A549 (cell line): ENCODE results near the gene SLITRK5. TPM values are rescaled to one million over a fixed set of nuclear protein-coding genes. Genes with fewer than 3 reads are reported as not detected.

ENCODE experiments used
- ATAC-seq, 2 experiments: fragments of 200-7000 bp in 1 of 2; fragments of >200 bp in 1 of 2; cut with Nextera tagmentation in 1 of 2; cut with Tn5 transposase in 1 of 2; 3 replicates each; pipeline versions ENCODE4 v1.8.0 to v1.9.1; 2018 to 2020; ENCODE audit warnings: mild to moderate bottlenecking in 1 of 2, moderate library complexity in 1 of 2
- CTCF ChIA-PET: fragments of 300-600 bp; sonication (Branson Sonifier 250); formaldehyde crosslinking; extraction: SDS; loops from one replicate; lab custom pipeline; 2021; ENCODE audit warnings: antibody characterized with exemption, inconsistent platforms; lab: Yijun Ruan, JAX
- POLR2A ChIA-PET: fragments of 350-600 bp; formaldehyde crosslinking; extraction: SDS; loops from one replicate; lab custom pipeline; 2021; ENCODE audit warnings: antibody characterized with exemption, inconsistent platforms; lab: Yijun Ruan, JAX
- DNase-seq, 2 experiments: peaks; one replicate each; pipeline versions ENCODE4 v3.0.0 to v3.0.0-alpha.2; 2011 to 2016; ENCODE audit warnings: low read depth in 1 of 2, low spot score in 1 of 2
- FAIRE-seq: peaks from 2 replicates; lab custom pipeline; 2011; peaks lifted over from hg19 to GRCh38; lab: Jason Lieb, UNC
- H3K27ac ChIP-seq, 2 experiments: fragments of >200 bp; sonication (Bioruptor Twin); formaldehyde crosslinking; 3 replicates each; pipeline ENCODE4 v1.5.1; 2016 to 2017
- H3K4me1 ChIP-seq: fragments of >200 bp; sonication (Bioruptor Twin); formaldehyde crosslinking; 3 replicates; pipeline ENCODE4 v1.6.1; 2016
- H3K4me2 ChIP-seq: fragments of >200 bp; sonication (Bioruptor Twin); formaldehyde crosslinking; 3 replicates; pipeline ENCODE4 v1.6.1; 2016
- H3K4me3 ChIP-seq: fragments of >200 bp; sonication (Bioruptor Twin); formaldehyde crosslinking; 3 replicates; pipeline ENCODE4 v1.5.1; 2016
- H3K9me3 ChIP-seq: fragments of >200 bp; sonication (Bioruptor Twin); formaldehyde crosslinking; 3 replicates; pipeline ENCODE4 v1.6.1; 2016
- CEBPB ChIP-seq, 2 experiments: fragments of >200 bp in 1 of 2; sonication (Bioruptor Twin) in 1 of 2; formaldehyde crosslinking in 1 of 2; IDR thresholded peaks; 2 replicates each; pipeline ENCODE4 v1.6.1; 2012 to 2016
- CHD2 ChIP-seq: fragments of 150-350 bp; IDR thresholded peaks from 2 replicates; pipeline ENCODE4 v1.6.1; 2014; ENCODE audit warnings: low read length; ENCODE audit not compliant: partially characterized antibody
- CHD4 ChIP-seq: fragments of 200-600 bp; sonication (generic); IDR thresholded peaks from 2 replicates; pipeline ENCODE4 v1.6.1; 2016; ENCODE audit warnings: antibody characterized with exemption, mild to moderate bottlenecking, borderline replicate concordance
- EHMT2 ChIP-seq: fragments of 200-600 bp; sonication (generic); IDR thresholded peaks from 2 replicates; pipeline ENCODE4 v1.6.1; 2016; ENCODE audit warnings: antibody characterized with exemption, low read depth, mild to moderate bottlenecking, moderate library complexity
- FOSB ChIP-seq: fragments of 250-450 bp; sonication (Bioruptor Pico); IDR thresholded peaks from 2 replicates; pipeline ENCODE4 v1.5.0; 2020; ENCODE audit warnings: mild to moderate bottlenecking, moderate library complexity
- FOSL2 ChIP-seq, 2 experiments: fragments of 450-650 bp in 1 of 2; fragments of >200 bp in 1 of 2; sonication (Bioruptor Twin) in 1 of 2; formaldehyde crosslinking; IDR thresholded peaks; 2 replicates each; pipeline versions ENCODE4 v1.5.0 to v1.6.1; 2016 to 2020; ENCODE audit warnings: mild to moderate bottlenecking in 1 of 2, moderate library complexity in 1 of 2
- HOXB5 ChIP-seq: fragments of 250-450 bp; sonication (Bioruptor Pico); IDR thresholded peaks from 2 replicates; pipeline ENCODE4 v1.5.0; 2020; ENCODE audit warnings: mild to moderate bottlenecking, moderate library complexity
- JUNB ChIP-seq: fragments of >200 bp; sonication (Bioruptor Twin); formaldehyde crosslinking; IDR thresholded peaks from 2 replicates; pipeline ENCODE4 v1.6.1; 2016
- KDM5A ChIP-seq: fragments of 200-600 bp; sonication (generic); IDR thresholded peaks from 2 replicates; pipeline ENCODE4 v1.6.1; 2016; ENCODE audit warnings: antibody characterized with exemption, mild to moderate bottlenecking
- NFE2L2 ChIP-seq: fragments of 150-350 bp; conservative IDR thresholded peaks from 2 replicates; pipeline ENCODE4 v1.6.1; 2014; ENCODE audit warnings: low read length
- PHF8 ChIP-seq: fragments of 200-600 bp; sonication (generic); IDR thresholded peaks from 2 replicates; pipeline ENCODE4 v1.6.1; 2016; ENCODE audit warnings: low read depth, mild to moderate bottlenecking, antibody characterized with exemption, moderate library complexity, borderline replicate concordance
- POLR2AphosphoS2 ChIP-seq: conservative IDR thresholded peaks from 2 replicates; pipeline ENCODE4 v1.6.1; 2012; ENCODE audit warnings: low read length, improper control_type of control experiment, inconsistent platforms
- RAD21 ChIP-seq, 2 experiments: fragments of >200 bp in 1 of 2; sonication (Bioruptor Twin) in 1 of 2; formaldehyde crosslinking in 1 of 2; IDR thresholded peaks in 1 of 2; conservative IDR thresholded peaks in 1 of 2; 2 replicates in 1 of 2; 3 replicates in 1 of 2; pipeline ENCODE4 v1.6.1; 2012 to 2018; ENCODE audit warnings: inconsistent platforms in 1 of 2
- RARB ChIP-seq: fragments of 250-450 bp; sonication (Bioruptor Pico); IDR thresholded peaks from 2 replicates; pipeline ENCODE4 v1.8.0; 2021; ENCODE audit warnings: mild to moderate bottlenecking, moderate library complexity
- SMC3 ChIP-seq: fragments of >200 bp; sonication (Bioruptor Twin); formaldehyde crosslinking; IDR thresholded peaks from 3 replicates; pipeline ENCODE4 v1.6.1; 2018; ENCODE audit warnings: inconsistent platforms
- SREBF2 ChIP-seq: fragments of 450-650 bp; IDR thresholded peaks from 2 replicates; pipeline ENCODE4 v1.6.1; 2014; ENCODE audit warnings: mild to moderate bottlenecking, moderate library complexity
- TFCP2L1 ChIP-seq: fragments of 250-450 bp; sonication (Bioruptor Pico); IDR thresholded peaks from 2 replicates; pipeline ENCODE4 v1.5.0; 2021; ENCODE audit warnings: mild to moderate bottlenecking
- ZC3H11A ChIP-seq: fragments of 450-650 bp; IDR thresholded peaks from 2 replicates; pipeline ENCODE4 v1.6.1; 2014; ENCODE audit warnings: antibody characterized with exemption, mild to moderate bottlenecking
- ZSCAN20 ChIP-seq: fragments of 250-450 bp; sonication (Bioruptor Pico); IDR thresholded peaks from 2 replicates; pipeline ENCODE4 v1.8.0; 2022; ENCODE audit warnings: mild to moderate bottlenecking, moderate library complexity
- WGBS: methylation state at CpG from one replicate; pipeline ENCODE4 v1.1.6; 2017; ENCODE audit errors: missing lambda C conversion rate; 5-methylcytosine and 5-hydroxymethylcytosine counted together
- polyA plus RNA-seq, 4 experiments: library from polyadenylated mRNA; depleted of rRNA in 3 of 4; stranded (reverse); fragments of >200 nt; fragmentation: RNase III in 1 of 4; extraction: RNeasy Plus Mini Kit Qiagen cat#74134 plus additional on column Dnase treatment in 1 of 4; gene quantifications; 2 replicates in 3 of 4; 3 replicates in 1 of 4; pipeline ENCODE4 v1.2.3, GENCODE V29; 2011 to 2017
- TF ChIP-seq, protein P1 (sequence below): fragments of >200 bp; sonication (Bioruptor Twin); formaldehyde crosslinking; IDR thresholded peaks from 3 replicates; pipeline ENCODE4 v1.5.1; 2016
- TF ChIP-seq, protein P2 (sequence below): fragments of 150-350 bp; IDR thresholded peaks from 2 replicates; pipeline ENCODE4 v1.6.1; 2014; ENCODE audit warnings: low read depth, mild to moderate bottlenecking, low read length
- TF ChIP-seq, protein P3 (sequence below): IDR thresholded peaks from 2 replicates; pipeline ENCODE4 v1.6.1; 2012
- TF ChIP-seq, protein P4 (sequence below): IDR thresholded peaks from 2 replicates; pipeline ENCODE4 v1.6.1; 2012; ENCODE audit warnings: low read depth, borderline replicate concordance
- TF ChIP-seq, protein P5 (sequence below): fragments of 250-450 bp; sonication (Bioruptor Pico); IDR thresholded peaks from 2 replicates; pipeline ENCODE4 v1.5.0; 2021; ENCODE audit warnings: mild to moderate bottlenecking, moderate library complexity, borderline replicate concordance
- TF ChIP-seq, protein P6 (sequence below): fragments of 250-450 bp; sonication (Bioruptor Pico); IDR thresholded peaks from 2 replicates; pipeline ENCODE4 v1.5.0; 2020; ENCODE audit warnings: low read depth, mild to moderate bottlenecking, moderate library complexity

SLITRK5 gene
- polyA plus RNA-seq, 2 of the 4 experiments (the other 2 are of a cell fraction), result 0.22 to 0.28 TPM

DNA sequence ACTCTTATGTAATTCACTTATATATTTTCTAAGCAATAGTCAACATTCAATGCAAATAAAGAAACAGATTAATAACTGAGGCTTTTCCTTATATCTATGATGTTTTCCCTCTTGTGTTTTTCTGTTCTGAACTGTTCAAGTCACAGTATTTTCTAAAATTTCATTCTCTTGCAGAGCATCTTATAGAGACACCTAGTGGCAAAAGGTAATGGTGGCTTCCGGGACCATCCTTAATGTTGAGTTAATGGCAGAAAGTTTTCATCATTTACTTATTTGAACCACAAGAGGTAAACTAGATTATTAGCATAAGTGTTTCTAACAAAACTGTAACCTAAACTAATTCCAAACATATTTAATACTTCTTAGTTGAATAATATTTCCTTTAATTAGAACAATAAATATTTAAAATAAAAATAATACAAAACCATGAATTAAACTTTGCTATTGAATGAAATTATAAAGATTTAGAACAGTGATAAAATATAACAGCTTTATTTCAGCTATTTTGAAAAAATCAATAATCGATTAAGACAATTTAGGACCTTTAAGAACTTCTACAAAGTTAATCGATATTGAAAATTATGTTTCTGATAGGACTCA is 1.7 kb upstream of the SLITRK5 start:
- Histone ChIP-seq H3K9me3 (no peaks in the 10 kb centered on the region), H3K4me1 (peaks cover 10% of the 10 kb centered on the region; the same call in 1 of the 3 replicates), H3K4me2 (no peak overlapping the region)
- DNase-seq, result peak in 1 of 2 experiments; percentile 66
- CTCF ChIA-PET, result no interaction called here
- TF ChIP-seq HOXB5 (CRISPR knock-in tag) (no peak), FOSB (no peak), RAD21 (conservative IDR thresholded peaks at IDR 0.05 in 1 of 2, IDR thresholded peaks at IDR 0.05 in 1 of 2) (peak; percentile 62 to 64), SMC3 (peak; percentile 48), RARB (CRISPR knock-in tag) (no peak), CHD2 (no peak), ZSCAN20 (CRISPR knock-in tag) (no peak)
- TF ChIP-seq, protein P1, sequence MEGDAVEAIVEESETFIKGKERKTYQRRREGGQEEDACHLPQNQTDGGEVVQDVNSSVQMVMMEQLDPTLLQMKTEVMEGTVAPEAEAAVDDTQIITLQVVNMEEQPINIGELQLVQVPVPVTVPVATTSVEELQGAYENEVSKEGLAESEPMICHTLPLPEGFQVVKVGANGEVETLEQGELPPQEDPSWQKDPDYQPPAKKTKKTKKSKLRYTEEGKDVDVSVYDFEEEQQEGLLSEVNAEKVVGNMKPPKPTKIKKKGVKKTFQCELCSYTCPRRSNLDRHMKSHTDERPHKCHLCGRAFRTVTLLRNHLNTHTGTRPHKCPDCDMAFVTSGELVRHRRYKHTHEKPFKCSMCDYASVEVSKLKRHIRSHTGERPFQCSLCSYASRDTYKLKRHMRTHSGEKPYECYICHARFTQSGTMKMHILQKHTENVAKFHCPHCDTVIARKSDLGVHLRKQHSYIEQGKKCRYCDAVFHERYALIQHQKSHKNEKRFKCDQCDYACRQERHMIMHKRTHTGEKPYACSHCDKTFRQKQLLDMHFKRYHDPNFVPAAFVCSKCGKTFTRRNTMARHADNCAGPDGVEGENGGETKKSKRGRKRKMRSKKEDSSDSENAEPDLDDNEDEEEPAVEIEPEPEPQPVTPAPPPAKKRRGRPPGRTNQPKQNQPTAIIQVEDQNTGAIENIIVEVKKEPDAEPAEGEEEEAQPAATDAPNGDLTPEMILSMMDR, result peak; percentile 68
- TF ChIP-seq, all 56 proteins: peak for 3
- POLR2A ChIA-PET, result no interaction called here
- no peak for ATAC-seq
- Histone ChIP-seq H3K4me3 (no peak overlapping the region), H3K27ac (no peak overlapping the region)
- 29% methylated on average over 3 of the region's 3 CpGs for WGBS
- no peak for FAIRE-seq

DNA sequence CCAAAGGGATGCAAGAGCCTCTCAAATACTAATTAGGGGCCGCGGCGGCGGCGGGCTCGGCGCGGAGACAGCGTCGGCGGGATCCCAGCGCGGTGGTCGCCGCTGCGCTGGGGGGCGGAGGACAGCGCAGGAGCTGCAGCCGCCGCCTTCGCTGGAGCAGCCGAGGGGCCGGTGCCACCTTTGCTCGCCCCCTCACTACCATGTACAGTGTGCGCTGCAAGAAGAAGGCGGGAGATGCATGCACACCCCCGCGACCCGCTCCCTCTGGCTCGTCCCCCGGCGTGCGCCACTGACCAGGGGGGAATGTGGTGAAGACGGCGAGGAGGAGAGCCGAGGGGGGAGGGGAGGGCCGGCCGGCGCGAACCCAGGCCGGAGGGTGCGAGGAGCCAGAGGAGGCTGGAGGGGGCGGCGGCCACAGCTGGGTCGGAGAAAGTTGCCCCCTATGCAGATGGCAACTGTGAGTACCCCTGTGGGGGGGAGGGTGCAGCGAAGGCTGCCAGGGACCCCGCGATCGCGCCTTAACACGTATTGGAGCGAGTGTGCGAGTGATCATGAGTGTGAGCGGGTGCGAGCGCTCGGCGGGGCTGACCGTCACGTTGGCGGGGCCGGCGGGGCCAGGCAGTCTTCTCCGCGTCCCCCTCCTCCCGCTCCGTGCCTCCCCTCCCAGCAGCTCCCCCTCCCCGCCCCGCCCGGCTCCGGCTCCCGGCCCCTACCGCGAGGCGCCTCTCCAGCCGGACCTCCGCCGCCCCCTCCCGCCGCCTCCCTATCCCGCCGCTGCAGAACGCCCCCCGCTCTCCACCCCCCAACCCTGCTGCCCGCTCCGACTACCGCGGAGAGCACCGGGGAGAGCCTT is 808 bp downstream of the SLITRK5 start:
- Histone ChIP-seq H3K9me3 (no peaks in the 10 kb centered on the region), H3K27ac (peak overlapping the region; percentile 74 to 95), H3K4me1 (peaks cover 10% of the 10 kb centered on the region; the same call in 1 of the 3 replicates), H3K4me2 (peak overlapping the region; percentile 95), H3K4me3 (peak overlapping the region; percentile 93)
- no peak for DNase-seq
- ATAC-seq, result peak; percentile 41 to 53
- FAIRE-seq, result no peak
- TF ChIP-seq, protein P2, sequence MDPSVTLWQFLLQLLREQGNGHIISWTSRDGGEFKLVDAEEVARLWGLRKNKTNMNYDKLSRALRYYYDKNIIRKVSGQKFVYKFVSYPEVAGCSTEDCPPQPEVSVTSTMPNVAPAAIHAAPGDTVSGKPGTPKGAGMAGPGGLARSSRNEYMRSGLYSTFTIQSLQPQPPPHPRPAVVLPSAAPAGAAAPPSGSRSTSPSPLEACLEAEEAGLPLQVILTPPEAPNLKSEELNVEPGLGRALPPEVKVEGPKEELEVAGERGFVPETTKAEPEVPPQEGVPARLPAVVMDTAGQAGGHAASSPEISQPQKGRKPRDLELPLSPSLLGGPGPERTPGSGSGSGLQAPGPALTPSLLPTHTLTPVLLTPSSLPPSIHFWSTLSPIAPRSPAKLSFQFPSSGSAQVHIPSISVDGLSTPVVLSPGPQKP, result no peak
- no peak for TF ChIP-seq POLR2AphosphoS2
- TF ChIP-seq SMC3, result no peak
- TF ChIP-seq TFCP2L1 (CRISPR knock-in tag), result no peak
- TF ChIP-seq CHD2, result no peak
- TF ChIP-seq ZC3H11A, result no peak
- no peak for TF ChIP-seq CEBPB (IDR thresholded peaks at IDR 0.05)
- TF ChIP-seq FOSL2 (IDR thresholded peaks at IDR 0.05), result no peak
- no peak for TF ChIP-seq FOSL2 (CRISPR knock-in tag; IDR thresholded peaks at IDR 0.05)
- TF ChIP-seq, protein P3, sequence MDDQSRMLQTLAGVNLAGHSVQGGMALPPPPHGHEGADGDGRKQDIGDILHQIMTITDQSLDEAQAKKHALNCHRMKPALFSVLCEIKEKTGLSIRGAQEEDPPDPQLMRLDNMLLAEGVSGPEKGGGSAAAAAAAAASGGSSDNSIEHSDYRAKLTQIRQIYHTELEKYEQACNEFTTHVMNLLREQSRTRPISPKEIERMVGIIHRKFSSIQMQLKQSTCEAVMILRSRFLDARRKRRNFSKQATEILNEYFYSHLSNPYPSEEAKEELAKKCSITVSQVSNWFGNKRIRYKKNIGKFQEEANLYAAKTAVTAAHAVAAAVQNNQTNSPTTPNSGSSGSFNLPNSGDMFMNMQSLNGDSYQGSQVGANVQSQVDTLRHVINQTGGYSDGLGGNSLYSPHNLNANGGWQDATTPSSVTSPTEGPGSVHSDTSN, result no peak
- no peak for TF ChIP-seq RARB (CRISPR knock-in tag)
- TF ChIP-seq NFE2L2, result no peak
- TF ChIP-seq, protein P4, sequence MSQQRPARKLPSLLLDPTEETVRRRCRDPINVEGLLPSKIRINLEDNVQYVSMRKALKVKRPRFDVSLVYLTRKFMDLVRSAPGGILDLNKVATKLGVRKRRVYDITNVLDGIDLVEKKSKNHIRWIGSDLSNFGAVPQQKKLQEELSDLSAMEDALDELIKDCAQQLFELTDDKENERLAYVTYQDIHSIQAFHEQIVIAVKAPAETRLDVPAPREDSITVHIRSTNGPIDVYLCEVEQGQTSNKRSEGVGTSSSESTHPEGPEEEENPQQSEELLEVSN, result no peak
- TF ChIP-seq EHMT2, result no peak
- TF ChIP-seq, protein P5, sequence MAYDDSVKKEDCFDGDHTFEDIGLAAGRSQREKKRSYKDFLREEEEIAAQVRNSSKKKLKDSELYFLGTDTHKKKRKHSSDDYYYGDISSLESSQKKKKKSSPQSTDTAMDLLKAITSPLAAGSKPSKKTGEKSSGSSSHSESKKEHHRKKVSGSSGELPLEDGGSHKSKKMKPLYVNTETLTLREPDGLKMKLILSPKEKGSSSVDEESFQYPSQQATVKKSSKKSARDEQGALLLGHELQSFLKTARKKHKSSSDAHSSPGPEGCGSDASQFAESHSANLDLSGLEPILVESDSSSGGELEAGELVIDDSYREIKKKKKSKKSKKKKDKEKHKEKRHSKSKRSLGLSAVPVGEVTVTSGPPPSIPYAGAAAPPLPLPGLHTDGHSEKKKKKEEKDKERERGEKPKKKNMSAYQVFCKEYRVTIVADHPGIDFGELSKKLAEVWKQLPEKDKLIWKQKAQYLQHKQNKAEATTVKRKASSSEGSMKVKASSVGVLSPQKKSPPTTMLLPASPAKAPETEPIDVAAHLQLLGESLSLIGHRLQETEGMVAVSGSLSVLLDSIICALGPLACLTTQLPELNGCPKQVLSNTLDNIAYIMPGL (CRISPR knock-in tag), result no peak
- no peak for TF ChIP-seq PHF8
- TF ChIP-seq JUNB, result no peak
- TF ChIP-seq, protein P6, sequence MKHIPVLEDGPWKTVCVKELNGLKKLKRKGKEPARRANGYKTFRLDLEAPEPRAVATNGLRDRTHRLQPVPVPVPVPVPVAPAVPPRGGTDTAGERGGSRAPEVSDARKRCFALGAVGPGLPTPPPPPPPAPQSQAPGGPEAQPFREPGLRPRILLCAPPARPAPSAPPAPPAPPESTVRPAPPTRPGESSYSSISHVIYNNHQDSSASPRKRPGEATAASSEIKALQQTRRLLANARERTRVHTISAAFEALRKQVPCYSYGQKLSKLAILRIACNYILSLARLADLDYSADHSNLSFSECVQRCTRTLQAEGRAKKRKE (CRISPR knock-in tag), result no peak
- no peak for TF ChIP-seq KDM5A
- no peak for TF ChIP-seq SREBF2
- no peak for TF ChIP-seq CHD4
- 0% methylated on average over 29 of the region's 89 CpGs for WGBS
- POLR2A ChIA-PET, result interaction anchor here (1.5 kb wide), 1 partner anchor 139 kb away, joined by 5 read pairs; no protein-coding TSS in a partner anchor
- CTCF ChIA-PET, result interaction anchor here (0.6 to 1.4 kb wide), 8 partner anchors 8 to 94 kb away, joined by 3 to 5 read pairs (median 3); no protein-coding TSS in a partner anchor
